PC-3 (cell line): ENCODE results near the gene CDH22. TPM values are rescaled to one million over a fixed set of nuclear protein-coding genes. Genes with fewer than 3 reads are reported as not detected.

Experiments used
- ATAC-seq: fragments of 200-7000 bp; cut with Tn5 transposase; 2 replicates; pipeline ENCODE4 v1.9.1; 2020; ENCODE audit warnings: mild to moderate bottlenecking, moderate library complexity
- BruUV-seq: library from RNA; stranded (reverse); fragments of 400-500 nt; replicated peaks from 2 replicates; lab custom pipeline; 2021; lab: Mats Ljungman, UMichigan
- CTCF ChIA-PET: fragments of 300-600 bp; sonication (Branson Sonifier 250); formaldehyde crosslinking; loops from one replicate; lab custom pipeline; 2022; ENCODE audit warnings: antibody characterized with exemption; lab: Charles Lee
- POLR2A ChIA-PET: fragments of 300-600 bp; sonication (Branson Sonifier 250); formaldehyde crosslinking; loops from one replicate; lab custom pipeline; 2022; ENCODE audit warnings: antibody characterized with exemption; ENCODE audit not compliant: unreplicated experiment; lab: Charles Lee
- DNase-seq: peaks from one replicate; pipeline ENCODE4 v3.0.0-alpha.2; 2015
- H2AFZ ChIP-seq: fragments of 300-600 bp; sonication (generic); 2 replicates; pipeline ENCODE4 v1.6.0; 2016; ENCODE audit warnings: antibody characterized with exemption, low read length
- H3F3A ChIP-seq: fragments of 300-600 bp; sonication (generic); one replicate; pipeline ENCODE4 v1.6.0; 2017; ENCODE audit warnings: antibody characterized with exemption, low read length, control low read depth, mild to moderate bottlenecking; ENCODE audit not compliant: unreplicated experiment
- H3K27ac ChIP-seq: fragments of 300-600 bp; sonication (generic); 2 replicates; pipeline ENCODE4 v1.5.1; 2016; ENCODE audit warnings: mild to moderate bottlenecking, low read length
- H3K27me3 ChIP-seq: fragments of 300-600 bp; sonication (generic); 2 replicates; pipeline ENCODE4 v1.6.1; 2016; ENCODE audit warnings: low read length, mixed read lengths
- H3K36me3 ChIP-seq: fragments of 300-600 bp; sonication (generic); 2 replicates; pipeline ENCODE4 v1.6.1; 2016; ENCODE audit warnings: low read depth, mixed run types, low read length, mixed read lengths
- H3K4me1 ChIP-seq: fragments of 300-600 bp; sonication (generic); 2 replicates; pipeline ENCODE4 v1.5.1; 2016; ENCODE audit warnings: low read length; ENCODE audit not compliant: insufficient read depth
- H3K4me2 ChIP-seq: fragments of 300-600 bp; sonication (generic); 2 replicates; pipeline ENCODE4 v1.6.0; 2016; ENCODE audit warnings: low read length
- H3K4me3 ChIP-seq: fragments of 300-600 bp; sonication (generic); 2 replicates; pipeline ENCODE4 v1.5.1; 2016; ENCODE audit warnings: mild to moderate bottlenecking, low read length, mixed read lengths
- H3K79me2 ChIP-seq: fragments of 300-600 bp; sonication (generic); 2 replicates; pipeline ENCODE4 v1.6.1; 2017; ENCODE audit warnings: low read length, mixed read lengths
- H3K9ac ChIP-seq: fragments of 300-600 bp; sonication (generic); 2 replicates; pipeline ENCODE4 v1.6.0; 2016; ENCODE audit warnings: mild to moderate bottlenecking, low read length
- H3K9me2 ChIP-seq: fragments of 300-600 bp; sonication (generic); replicated peaks from 2 replicates; pipeline ENCODE4 v1.6.1; 2016; ENCODE audit warnings: mixed run types, low read length, mixed read lengths
- H3K9me3 ChIP-seq: fragments of 300-600 bp; sonication (generic); 2 replicates; pipeline ENCODE4 v1.6.1; 2016; ENCODE audit warnings: low read length, mixed read lengths
- H4K20me1 ChIP-seq: fragments of 300-600 bp; sonication (generic); 2 replicates; pipeline ENCODE4 v1.6.1; 2016; ENCODE audit warnings: low read length, mixed read lengths
- CTCF ChIP-seq: fragments of 300-600 bp; sonication (generic); conservative IDR thresholded peaks from 2 replicates; pipeline ENCODE4 v1.5.1; 2017; ENCODE audit warnings: antibody characterized with exemption, low read depth, mild to moderate bottlenecking, low read length
- EZH2 ChIP-seq: fragments of 300-600 bp; sonication (generic); IDR thresholded peaks from one replicate; pipeline ENCODE4 v1.6.1; 2017; ENCODE audit warnings: antibody characterized with exemption, mild to moderate bottlenecking, low read length; ENCODE audit not compliant: unreplicated experiment
- EZH2phosphoT487 ChIP-seq: fragments of 300-600 bp; sonication (generic); IDR thresholded peaks from 2 replicates; pipeline ENCODE4 v1.6.1; 2018; ENCODE audit warnings: mild to moderate bottlenecking, antibody characterized with exemption, low read length, borderline replicate concordance
- intact Hi-C: fragments of 100-400 bp; cut with micrococcal nuclease; formaldehyde crosslinking; loops from 2 replicates; pipeline ENCODE4 v1.9.0; 2023
- total RNA-seq: library from RNA; depleted of rRNA; stranded (reverse); fragments of >200 nt; gene quantifications from 2 replicates; pipeline ENCODE4 v1.2.3, GENCODE V29; 2014

Gene CDH22
- total RNA-seq, 1 experiment from 2014 or later = not detected

GRCh38 chr20:46174469-46175126, 133.7 kb downstream of the CDH22 start:
- intact Hi-C loops = loop anchor here (2.0 to 10.0 kb wide), 2 partner anchors 42 to 150 kb away; partner anchors contain the start of gene SLC12A5

GRCh38 chr20:46173652-46174468, 134.4 kb downstream of the CDH22 start:
- no peak overlapping the region for H3K4me3 ChIP-seq
- POLR2A ChIA-PET = no interaction called here
- no peaks in the 10 kb centered on the region for H4K20me1 ChIP-seq
- no peaks in the 10 kb centered on the region for H3K9me2 ChIP-seq
- CTCF ChIA-PET = no interaction called here
- peaks cover 81% of the 10 kb centered on the region for H3K27me3 ChIP-seq
- ATAC-seq (no peak), DNase-seq (no peak)
- H3K36me3 ChIP-seq = no peaks in the 10 kb centered on the region
- H3K9ac ChIP-seq = no peak overlapping the region
- no peaks in the 10 kb centered on the region for H3K4me1 ChIP-seq
- no peaks in the 10 kb centered on the region for H3K9me3 ChIP-seq
- intact Hi-C loops = loop anchor here (2.0 to 10.0 kb wide), 2 partner anchors 41 to 149 kb away; partner anchors contain the start of gene SLC12A5
- TF ChIP-seq CTCF = no peak
- no peak overlapping the region for H3K4me2 ChIP-seq
- no TSS peak for BruUV-seq
- no peaks in the 10 kb centered on the region for H3K79me2 ChIP-seq
- no peak overlapping the region for H2AFZ ChIP-seq
- no peak overlapping the region for H3K27ac ChIP-seq
- no peaks in the 10 kb centered on the region for H3F3A ChIP-seq

More at GRCh38 chr20:46174469-46175126, 133.7 kb downstream of the CDH22 start:
- ChIA-PET POLR2A (no interaction called here), CTCF (no interaction called here)
- Histone ChIP-seq H3K27ac (no peak overlapping the region), H3K79me2 (no peaks in the 10 kb centered on the region), H3K9me3 (no peaks in the 10 kb centered on the region), H2AFZ (no peak overlapping the region), H3K4me1 (no peaks in the 10 kb centered on the region), H3K4me3 (no peak overlapping the region), H3F3A (no peaks in the 10 kb centered on the region), H3K4me2 (no peak overlapping the region), H3K36me3 (no peaks in the 10 kb centered on the region), H3K27me3 (peaks cover 82% of the 10 kb centered on the region), H3K9ac (no peak overlapping the region), H3K9me2 (no peaks in the 10 kb centered on the region), H4K20me1 (no peaks in the 10 kb centered on the region)
- TF ChIP-seq EZH2 = no peak
- TF ChIP-seq CTCF = peak; percentile 43
- ATAC-seq (peak; percentile 79), DNase-seq (peak; percentile 54)
- no TSS peak for BruUV-seq

GRCh38 chr20:46172961-46173536, 135.2 kb downstream of the CDH22 start:
- ATAC-seq = no peak
- peaks cover 86% of the 10 kb centered on the region for H3K27me3 ChIP-seq
- no peaks in the 10 kb centered on the region for H3F3A ChIP-seq
- H3K9me3 ChIP-seq = no peaks in the 10 kb centered on the region
- no peak overlapping the region for H3K9ac ChIP-seq
- no TSS peak for BruUV-seq
- ChIA-PET POLR2A (no interaction called here), CTCF (no interaction called here)
- H3K79me2 ChIP-seq = no peaks in the 10 kb centered on the region
- no peak overlapping the region for H3K4me2 ChIP-seq
- H3K36me3 ChIP-seq = no peaks in the 10 kb centered on the region
- no peaks in the 10 kb centered on the region for H3K4me1 ChIP-seq
- DNase-seq = no peak
- no peak for TF ChIP-seq EZH2
- no peak for TF ChIP-seq CTCF
- no peak for TF ChIP-seq EZH2phosphoT487
- H4K20me1 ChIP-seq = no peaks in the 10 kb centered on the region
- H3K27ac ChIP-seq = no peak overlapping the region
- intact Hi-C loops = loop anchor here (10.0 kb wide), 1 partner anchor 148 kb away; the partner anchor contains the start of gene SLC12A5
- H3K4me3 ChIP-seq = no peak overlapping the region
- H2AFZ ChIP-seq = no peak overlapping the region
- H3K9me2 ChIP-seq = no peaks in the 10 kb centered on the region
